K562 (cell line): ENCODE results near the gene SERPINA3. TPM values are rescaled to one million over a fixed set of nuclear protein-coding genes. Genes with fewer than 3 reads are reported as not detected.

ENCODE experiments used
- ATAC-seq: fragments of 200-7000 bp; cut with Tn5 transposase; 3 replicates; pipeline ENCODE4 v1.9.1; 2020; ENCODE audit warnings: moderate library complexity
- BruUV-seq: library from RNA; stranded (reverse); fragments of 400-500 nt; replicated peaks from 2 replicates; lab custom pipeline; 2021; lab: Mats Ljungman, UMichigan
- CTCF ChIA-PET: fragments of 300-600 bp; formaldehyde crosslinking; extraction: SDS; loops from one replicate; lab custom pipeline; 2021; ENCODE audit warnings: low intra/inter-chr PET ratio; lab: Yijun Ruan, JAX
- POLR2A ChIA-PET: fragments of 300-600, 350-650 bp; sonication (Branson Sonifier 250); formaldehyde crosslinking; extraction: SDS; loops from one replicate; lab custom pipeline; 2021; ENCODE audit warnings: antibody characterized with exemption, inconsistent platforms; lab: Yijun Ruan, JAX
- DNase-seq, 4 experiments: peaks; one replicate each; pipeline versions ENCODE4 v3.0.0 to v3.0.0-alpha.2; 2011 to 2018; ENCODE audit warnings: low spot score in 3 of 4, mixed read lengths in 3 of 4; ENCODE audit errors: extremely low read depth in 1 of 4
- FAIRE-seq: peaks from 2 replicates; lab custom pipeline; 2011; peaks lifted over from hg19 to GRCh38; lab: Jason Lieb, UNC
- H2AFZ ChIP-seq: 2 replicates; pipeline ENCODE4 v1.6.0; 2011; ENCODE audit warnings: low read depth, low read length, control low read depth, inconsistent platforms
- H3K27ac ChIP-seq: fragments of 200-600 bp; 3 replicates; pipeline ENCODE4 v1.8.0; 2011; ENCODE audit warnings: low read depth, mild to moderate bottlenecking, control low read depth, inconsistent platforms, low read length, moderate library complexity, mixed read lengths; ENCODE audit errors: extremely low read depth
- H3K27me3 ChIP-seq, 2 experiments: fragments of 300-600 bp in 1 of 2; 2 replicates in 1 of 2; 3 replicates in 1 of 2; pipeline versions ENCODE4 v1.6.0 to v1.8.0; 2011; ENCODE audit warnings: inconsistent platforms in 2 of 2, low read length in 2 of 2, mild to moderate bottlenecking in 1 of 2, mixed read lengths in 1 of 2, moderate library complexity in 1 of 2; ENCODE audit not compliant: control insufficient read depth in 2 of 2, insufficient read depth in 2 of 2
- H3K36me3 ChIP-seq: fragments of 300-600 bp; 3 replicates; pipeline ENCODE4 v1.8.0; 2011; ENCODE audit warnings: mild to moderate bottlenecking, low read length, inconsistent platforms; ENCODE audit not compliant: control insufficient read depth, insufficient read depth
- H3K4me1 ChIP-seq, 2 experiments: fragments of 200-600 bp in 1 of 2; replicated peaks in 1 of 2; 2 replicates in 1 of 2; 3 replicates in 1 of 2; pipeline versions ENCODE4 v1.5.1 to v1.8.0; 2011; ENCODE audit warnings: inconsistent platforms in 2 of 2, low read length in 2 of 2, mild to moderate bottlenecking in 1 of 2, mixed read lengths in 1 of 2, moderate library complexity in 1 of 2; ENCODE audit not compliant: control insufficient read depth in 2 of 2, insufficient read depth in 2 of 2
- H3K4me2 ChIP-seq: 2 replicates; pipeline ENCODE4 v1.6.1; 2011; ENCODE audit warnings: low read length, control low read depth, inconsistent platforms, mixed read lengths; ENCODE audit not compliant: insufficient read depth
- H3K4me3 ChIP-seq: fragments of 200-600 bp; sonication (generic), shearing (Covaris generic); 2 replicates; pipeline ENCODE4 v1.5.1; 2016; ENCODE audit warnings: control low read depth, inconsistent platforms
- H3K79me2 ChIP-seq: fragments of 200-600 bp; 3 replicates; pipeline ENCODE4 v1.8.0; 2011; ENCODE audit warnings: low read length, inconsistent platforms; ENCODE audit not compliant: control insufficient read depth, insufficient read depth
- H3K9ac ChIP-seq, 2 experiments: 2 replicates each; pipeline versions ENCODE4 v1.6.0 to v1.6.1; 2011; ENCODE audit warnings: low read depth in 2 of 2, low read length in 2 of 2, control low read depth in 1 of 2, inconsistent platforms in 1 of 2, mild to moderate bottlenecking in 1 of 2, mixed read lengths in 1 of 2; ENCODE audit not compliant: insufficient read depth in 1 of 2
- H3K9me1 ChIP-seq: one replicate; pipeline ENCODE4 v1.6.0; 2011; ENCODE audit warnings: inconsistent platforms, mild to moderate bottlenecking, low read length, moderate library complexity; ENCODE audit not compliant: control insufficient read depth, insufficient read depth
- H3K9me3 ChIP-seq: replicated peaks from 2 replicates; pipeline ENCODE4 v1.5.1; 2011; ENCODE audit warnings: low read depth, low read length, inconsistent platforms; ENCODE audit not compliant: control insufficient read depth, insufficient read depth
- H4K20me1 ChIP-seq: replicated peaks from 2 replicates; pipeline ENCODE4 v1.6.1; 2011; ENCODE audit warnings: low read length, inconsistent platforms, mixed read lengths; ENCODE audit not compliant: control insufficient read depth, insufficient read depth
- DEAF1 ChIP-seq: fragments of 450-650 bp; formaldehyde crosslinking; IDR thresholded peaks from 2 replicates; pipeline ENCODE4 v1.4.0; 2020; ENCODE audit warnings: mild to moderate bottlenecking, moderate library complexity
- E2F1 ChIP-seq: sonication (generic); formaldehyde crosslinking; IDR thresholded peaks from 2 replicates; pipeline ENCODE4 v1.8.1; 2023; ENCODE audit warnings: mild to moderate bottlenecking, missing genetic modification reagents, moderate library complexity
- E2F3 ChIP-seq: fragments of 250-450 bp; sonication (Bioruptor Pico); IDR thresholded peaks from 2 replicates; pipeline ENCODE4 v1.4.0; 2020; ENCODE audit warnings: mild to moderate bottlenecking
- ETS1 ChIP-seq: conservative IDR thresholded peaks from 2 replicates; pipeline ENCODE4 v1.6.1; 2011; ENCODE audit warnings: low read depth, mild to moderate bottlenecking, low read length; ENCODE audit not compliant: control insufficient read depth
- EWSR1 ChIP-seq: fragments of 450-650 bp; IDR thresholded peaks from 2 replicates; pipeline ENCODE4 v1.6.1; 2018; ENCODE audit warnings: borderline replicate concordance, mild to moderate bottlenecking, low read depth, moderate library complexity; ENCODE audit not compliant: partially characterized antibody
- ILK ChIP-seq: fragments of 450-650 bp; IDR thresholded peaks from 2 replicates; pipeline ENCODE4 v1.6.1; 2016; ENCODE audit warnings: missing genetic modification characterization, low read depth, mild to moderate bottlenecking, missing compliant biosample characterization, moderate library complexity, borderline replicate concordance
- SAFB ChIP-seq: fragments of 200-400 bp; formaldehyde crosslinking; IDR thresholded peaks from 2 replicates; pipeline ENCODE4 v1.6.1; 2017; ENCODE audit warnings: low read depth, low read length, borderline replicate concordance
- STAT5B ChIP-seq: fragments of 250-450 bp; sonication (Bioruptor Pico); IDR thresholded peaks from 2 replicates; pipeline ENCODE4 v1.8.0; 2021; ENCODE audit warnings: mild to moderate bottlenecking, inconsistent platforms
- ZBTB2 ChIP-seq: fragments of 450-650 bp; IDR thresholded peaks from 2 replicates; pipeline ENCODE4 v1.6.1; 2016; ENCODE audit warnings: antibody characterized with exemption
- ZNF274 ChIP-seq: IDR thresholded peaks from 2 replicates; pipeline ENCODE4 v1.6.1; 2011; ENCODE audit warnings: low read depth, mild to moderate bottlenecking, low read length, moderate library complexity, borderline replicate concordance
- WGBS: fragments of 100-300 bp; shearing (Covaris generic); methylation state at CpG from one replicate; pipeline ENCODE4 v1.1.6; 2016; ENCODE audit warnings: low coverage, mixed read lengths; ENCODE audit not compliant: insufficient coverage; ENCODE audit errors: missing lambda C conversion rate; 5-methylcytosine and 5-hydroxymethylcytosine counted together
- in situ Hi-C: fragments of 300-500 bp; cut with MboI; formaldehyde crosslinking; loops from 4 replicates; pipeline ENCODE4 v1.15.0; 2018; ENCODE audit warnings: inconsistent platforms, mixed read lengths
- intact Hi-C: fragments of 100-400 bp; cut with micrococcal nuclease; formaldehyde crosslinking; loops from 2 replicates; pipeline ENCODE4 v1.14.2; 2022
- polyA plus RNA-seq, 8 experiments: library from polyadenylated mRNA; depleted of rRNA in 4 of 8; stranded (reverse) in 5 of 8; unstranded in 3 of 8; fragments of >200 nt; fragmentation: Nextera tagmentation in 2 of 8; fragmentation: Illumina TruSeq in 1 of 8; extraction: Ambion mirVana in 2 of 8; extraction: Trizol in 1 of 8; gene quantifications; 2 replicates each; pipeline versions ENCODE4 v1.2.1 to v1.2.3, GENCODE V29; 2011 to 2014; ENCODE audit warnings: inconsistent platforms in 1 of 8, missing spikeins in 1 of 8
- total RNA-seq, 7 experiments: library from RNA; depleted of rRNA in 6 of 7; stranded (reverse); fragments of >200 nt in 6 of 7; fragmentation: Illumina TruSeq in 2 of 7; extraction: Trizol in 2 of 7; gene quantifications; 2 replicates each; pipeline versions ENCODE4 v1.2.1 to v1.2.3, GENCODE V29; 2011 to 2021; ENCODE audit warnings: low replicate concordance in 1 of 7

The SERPINA3 gene
- total and polyA plus RNA-seq, 9 of the 15 experiments (the other 6 are each of a cell fraction or from before 2014, with no cell fraction given), result 2.3 TPM; not detected in 8

- Histone ChIP-seq H4K20me1 (no peaks in the 10 kb centered on the region), H3K4me2 (no peak overlapping the region), H3K36me3 (no peaks in the 10 kb centered on the region), H3K4me3 (no peak overlapping the region), H3K4me1 (no peaks in the 10 kb centered on the region), H3K79me2 (no peaks in the 10 kb centered on the region), H2AFZ (no peak overlapping the region), H3K27me3 (no peaks in the 10 kb centered on the region), H3K27ac (no peak overlapping the region), H3K9me1 (no peaks in the 10 kb centered on the region), H3K9me3 (no peaks in the 10 kb centered on the region), H3K9ac (no peak overlapping the region)
- TF ChIP-seq ZNF274 (no peak), DEAF1 (CRISPR knock-in tag) (no peak), SAFB (no peak), EWSR1 (no peak), E2F3 (no peak), ZBTB2 (no peak), E2F1 (CRISPR knock-in tag) (no peak), ETS1 (no peak), STAT5B (no peak), ILK (tag) (no peak)
- BruUV-seq, result no TSS peak
- in situ Hi-C loops, result no loop called here
- ATAC-seq (no peak), FAIRE-seq (no peak), DNase-seq (no peak)
- POLR2A ChIA-PET, result no interaction called here
- WGBS, result 6% methylated on average over 4 of the region's 5 CpGs
- CTCF ChIA-PET, result no interaction called here
- intact Hi-C loops, result no loop called here
These were observed 41.1 kb downstream of the SERPINA3 start for GRCh38 chr14:94653321-94653720.
